ENCODE measurements around the gene KRT9.

- no peak for TF ChIP-seq CTCF (IDR thresholded peaks at IDR 0.05)
- no peak for TF ChIP-seq POLR2A (IDR thresholded peaks at IDR 0.05)
Observed at GRCh38 chr17:41536741-41537613, 34.9 kb downstream of the KRT9 start.
